Astrocyte of the spinal cord (primary cell): ENCODE data around the gene MIP.
"Not testable (repeated sequence)": the region's sequence is repeated elsewhere in the genome, so short reads cannot be mapped to it uniquely, and the experiment has no call there.

ENCODE experiments used
- DNase-seq: peaks from one replicate; pipeline ENCODE4 v3.0.0; 2011; ENCODE audit warnings: low read depth, low spot score
- H3K4me3 ChIP-seq: 2 replicates; pipeline ENCODE4 v1.5.1; 2011; ENCODE audit warnings: low read depth, mild to moderate bottlenecking, low read length, moderate library complexity
- CTCF ChIP-seq: IDR thresholded peaks from 2 replicates; pipeline ENCODE4 v1.5.1; 2012; ENCODE audit warnings: low read depth, mild to moderate bottlenecking, low read length, inconsistent platforms
- in situ Hi-C: cut with HindIII; loops from 2 replicates; pipeline ENCODE4 v1.10.0; 2017; ENCODE audit warnings: low sequenced_read_pairs

Gene MIP

DNA sequence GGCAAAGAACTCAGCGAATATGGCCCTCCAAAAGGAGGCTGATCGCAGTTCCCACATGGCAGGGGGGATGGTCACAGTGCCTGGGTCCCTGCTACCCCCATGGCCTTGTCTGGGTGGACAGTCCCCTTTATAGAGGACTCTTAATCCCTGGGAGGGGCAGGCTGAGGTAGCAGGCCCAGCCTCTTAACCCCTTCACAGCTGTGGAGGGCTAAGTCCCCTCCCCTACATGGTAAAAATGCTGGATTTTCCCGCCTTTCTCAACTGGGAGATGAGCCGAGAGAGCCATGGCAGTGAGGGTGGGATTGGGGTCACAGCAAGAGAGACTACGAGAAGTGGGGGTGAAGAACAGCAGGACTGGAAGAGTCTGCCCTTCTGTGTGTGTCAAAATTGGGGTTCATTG is at the start of gene MIP:
Gene MIP, minus strand, starts transcription at position 101 of the 400 bp plus-strand sequence. Its CDS starts 44 bp downstream, at position 57.
- H3K4me3 ChIP-seq, result no peak within 1 kb of the TSS
- in situ Hi-C loops, result no loop called here
- no peak for TF ChIP-seq CTCF
- DNase-seq, result no peak

GRCh38 chr12:56499879-56500278 is 45.4 kb upstream of the MIP start:
- DNase-seq, in situ Hi-C loops: not testable (repeated sequence)

DNA sequence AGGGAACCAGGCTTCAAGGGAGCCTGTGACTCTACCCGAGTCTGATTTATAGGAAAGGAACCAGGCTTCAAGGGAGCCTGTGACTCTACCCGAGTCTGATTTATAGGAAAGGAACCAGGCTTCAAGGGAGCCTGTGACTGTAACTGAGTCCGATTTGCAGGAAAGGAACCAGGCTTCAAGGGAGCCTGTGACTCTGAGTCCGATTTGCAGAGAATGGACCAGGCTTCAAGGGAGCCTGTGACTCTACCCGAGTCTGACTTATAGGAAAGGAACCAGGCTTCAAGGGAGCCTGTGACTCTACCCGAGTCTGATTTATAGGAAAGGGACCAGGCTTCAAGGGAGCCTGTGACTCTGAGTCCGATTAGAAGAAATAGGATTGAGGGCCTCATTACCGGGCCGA is 45.0 kb upstream of the MIP start:
- DNase-seq, in situ Hi-C loops, H3K4me3 ChIP-seq: not testable (repeated sequence)

More at GRCh38 chr12:56499879-56500278, 45.4 kb upstream of the MIP start:
- not testable (repeated sequence) for H3K4me3 ChIP-seq

GRCh38 chr12:56498126-56498902 is 43.9 kb upstream of the MIP start:
- in situ Hi-C loops, H3K4me3 ChIP-seq, DNase-seq: not testable (repeated sequence)

DNA sequence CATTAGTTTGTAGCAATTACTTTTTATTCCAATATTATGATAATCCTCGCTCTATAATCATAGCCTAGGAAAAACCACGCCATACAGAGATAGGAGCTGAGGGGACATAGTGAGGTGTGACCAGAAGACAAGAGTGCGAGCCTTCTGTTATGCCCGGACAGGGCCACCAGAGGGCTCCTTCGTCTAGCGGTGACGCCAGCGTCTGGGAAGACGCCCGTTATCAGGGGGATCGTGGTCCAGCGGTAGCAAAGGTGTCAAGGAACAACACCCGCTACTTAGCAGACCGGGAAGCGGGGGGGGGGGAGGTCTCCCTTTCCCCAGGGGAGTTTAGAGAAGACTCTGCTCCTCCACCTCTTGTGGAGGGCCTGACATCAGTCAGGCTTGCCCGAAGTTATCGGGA is 42.2 kb upstream of the MIP start:
- H3K4me3 ChIP-seq, in situ Hi-C loops: not testable (repeated sequence)
- peak; percentile 5 for DNase-seq
- TF ChIP-seq CTCF, result peak; percentile 45

DNA sequence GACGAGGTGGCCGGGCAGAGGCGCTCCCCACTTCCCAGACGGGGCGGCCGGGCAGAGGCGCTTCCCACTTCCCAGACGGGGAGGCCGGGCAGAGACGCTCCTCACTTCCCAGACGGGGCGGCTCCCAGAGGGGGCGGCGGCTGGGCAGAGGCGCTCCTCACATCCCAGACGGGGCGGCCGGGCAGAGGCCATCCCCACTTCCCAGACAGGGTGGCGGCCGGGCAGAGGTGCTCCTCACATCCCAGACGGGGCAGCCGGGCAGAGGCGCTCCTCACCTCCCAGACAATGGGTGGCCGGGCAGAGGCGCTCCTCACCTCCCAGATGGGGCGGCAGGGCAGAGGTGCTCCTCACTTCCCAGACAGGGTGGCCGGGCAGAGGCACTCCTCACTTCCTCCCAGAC is 40.0 kb upstream of the MIP start:
- DNase-seq, in situ Hi-C loops, H3K4me3 ChIP-seq: not testable (repeated sequence)

DNA sequence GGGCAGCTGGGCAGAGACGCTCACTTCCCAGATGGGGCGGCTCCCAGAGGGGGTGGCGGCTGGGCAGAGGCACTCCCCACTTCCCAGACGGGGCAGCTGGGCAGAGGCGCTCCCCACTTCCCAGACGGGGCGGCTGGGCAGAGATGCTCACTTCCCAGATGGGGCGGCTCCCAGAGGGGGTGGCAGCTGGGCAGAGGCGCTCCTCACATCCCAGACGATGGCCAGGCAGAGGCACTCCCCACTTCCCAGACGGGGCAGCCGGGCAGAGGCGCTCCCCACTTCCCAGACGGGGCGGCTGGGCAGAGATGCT is 39.6 kb upstream of the MIP start:
- in situ Hi-C loops, DNase-seq, H3K4me3 ChIP-seq: not testable (repeated sequence)

DNA sequence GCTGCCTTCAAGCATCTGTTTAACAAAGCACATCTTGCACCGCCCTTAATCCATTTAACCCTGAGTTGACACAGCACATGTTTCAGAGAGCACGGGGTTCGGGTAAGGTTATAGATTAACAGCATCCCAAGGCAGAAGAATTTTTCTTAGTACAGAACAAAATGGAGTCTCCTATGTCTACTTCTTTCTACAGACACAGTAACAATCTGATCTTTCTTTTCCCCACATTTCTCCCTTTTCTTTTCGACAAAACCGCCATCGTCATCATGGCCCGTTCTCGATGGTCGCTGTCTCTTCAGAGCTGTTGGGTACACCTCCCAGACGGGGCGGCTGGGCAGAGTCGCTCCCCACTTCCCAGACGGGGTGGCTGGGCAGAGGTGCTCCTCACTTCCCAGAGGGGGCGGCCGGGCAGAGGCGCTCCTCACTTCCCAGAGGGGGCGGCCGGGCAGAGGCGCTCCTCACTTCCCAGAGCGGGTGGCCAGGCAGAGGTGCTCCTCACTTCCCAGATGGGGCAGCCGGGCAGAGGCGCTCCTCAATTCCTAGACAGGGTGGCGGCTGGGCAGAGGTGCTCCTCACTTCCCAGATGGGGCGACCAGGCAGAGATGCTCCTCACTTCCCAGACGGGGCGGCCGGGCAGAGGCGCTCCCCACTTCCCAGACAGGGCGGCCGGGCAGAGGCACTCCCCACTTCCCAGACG is 39.1 kb upstream of the MIP start:
- H3K4me3 ChIP-seq, in situ Hi-C loops, DNase-seq: not testable (repeated sequence)

DNA sequence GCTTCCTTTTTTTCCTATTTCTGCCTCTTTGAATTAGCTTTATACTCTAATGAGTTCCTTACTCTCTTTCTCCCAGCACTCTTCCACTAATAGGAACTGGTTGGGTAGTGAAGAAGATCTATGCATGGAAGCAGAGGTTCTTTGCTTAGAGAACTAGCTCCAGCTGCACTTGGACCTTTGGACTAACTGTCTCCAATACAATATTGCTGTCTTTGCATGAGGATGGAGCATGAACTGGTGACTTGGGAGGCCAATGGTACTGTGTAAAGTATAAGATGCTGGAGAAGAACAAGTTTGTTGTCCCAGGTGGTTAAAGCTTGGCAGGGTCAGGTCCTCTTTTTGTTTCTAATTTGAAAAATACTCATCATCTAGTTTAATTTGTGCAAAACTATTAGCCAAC is 35.9 kb upstream of the MIP start:
- no peak for DNase-seq
- no peak for TF ChIP-seq CTCF
- no peak overlapping the region for H3K4me3 ChIP-seq
- in situ Hi-C loops, result no loop called here
